ENCODE results near the gene NRCAM.

NRCAM gene

DNA sequence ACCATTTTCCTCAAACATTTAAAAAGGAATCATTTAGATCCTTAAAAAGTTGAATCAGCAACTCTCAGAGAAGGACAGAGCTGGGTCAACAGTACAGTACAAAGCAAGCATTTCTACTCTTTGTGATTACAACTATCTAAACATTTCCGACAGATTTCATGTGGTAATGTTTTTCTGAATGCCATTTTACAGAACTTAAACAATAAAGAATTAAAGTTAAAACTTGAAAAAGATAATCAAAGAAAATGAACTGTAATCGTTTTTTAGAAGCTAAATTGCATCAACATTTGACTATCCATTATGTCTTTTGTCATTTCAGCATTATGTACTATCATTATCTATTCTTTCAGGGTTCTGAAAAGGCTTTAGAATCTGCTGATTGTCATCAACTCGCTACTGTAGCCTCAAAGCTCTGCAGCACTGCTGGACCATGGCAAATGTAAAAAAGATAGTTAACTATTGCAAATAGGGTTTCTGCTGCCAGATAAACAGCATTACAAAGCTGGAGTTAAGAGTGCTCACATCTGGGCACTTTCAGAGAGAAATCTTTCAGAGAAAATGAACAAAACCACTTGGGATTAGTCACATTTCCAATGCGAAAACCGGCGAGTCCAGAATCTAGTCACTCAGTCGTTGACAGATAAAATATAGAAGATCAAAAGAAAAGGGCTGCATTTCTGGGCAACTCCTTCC, 165.6 kb downstream of the NRCAM start:
- 90% methylated on average over 4 of the region's 7 CpGs for WGBS

GRCh38 chr7:108289852-108290251, 166.4 kb downstream of the NRCAM start:
- Histone ChIP-seq H4K91ac (ENCODE audit: low read length) (no peak overlapping the region), H2AFZ (ENCODE audit: low read depth, low read length) (no peak overlapping the region), H2BK15ac (ENCODE audit: low read depth, poor library complexity, severe bottlenecking) (no peak overlapping the region), H2BK120ac (ENCODE audit: low read depth, low read length) (no peak overlapping the region), H3K79me1 (replicated peaks; ENCODE audit: low read length, poor library complexity, severe bottlenecking) (no peaks in the 10 kb centered on the region), H3K4me3 (ENCODE audit: insufficient read depth in 1 of 2, low read depth in 1 of 2, low read length in 2 of 2) (no peak overlapping the region), H3K9me3 (ENCODE audit: control insufficient read depth, low read length) (no peaks in the 10 kb centered on the region), H4K8ac (ENCODE audit: low read length) (no peak overlapping the region), H3K9ac (ENCODE audit: low read length) (no peak overlapping the region), H3K27me3 (ENCODE audit: control insufficient read depth in 1 of 2, insufficient read depth in 1 of 2, low read length in 2 of 2) (no peaks in the 10 kb centered on the region), H3K36me3 (ENCODE audit: control insufficient read depth in 1 of 2, insufficient read depth in 2 of 2, low read depth in 1 of 2, low read length in 2 of 2) (no peaks in the 10 kb centered on the region), H2AK5ac (ENCODE audit: low read length, severe bottlenecking) (no peak overlapping the region), H3K18ac (ENCODE audit: low read depth in 1 of 2, low read length in 2 of 2) (no peak overlapping the region), H3K23ac (ENCODE audit: low read length in 2 of 2) (no peak overlapping the region), H3K27ac (ENCODE audit: low read length, poor library complexity, severe bottlenecking) (no peak overlapping the region), H3K4ac (ENCODE audit: low read depth in 1 of 2, low read length in 2 of 2) (no peak overlapping the region), H2BK5ac (ENCODE audit: low read depth, low read length, poor library complexity, severe bottlenecking) (no peak overlapping the region), H3K4me1 (ENCODE audit: control insufficient read depth, insufficient read depth, low read depth, low read length) (no peaks in the 10 kb centered on the region), H3K14ac (ENCODE audit: low read length in 2 of 2) (no peak overlapping the region), H2BK12ac (ENCODE audit: low read length in 2 of 2) (no peak overlapping the region), H3K4me2 (ENCODE audit: low read length, poor library complexity, severe bottlenecking) (no peak overlapping the region)
- DNase-seq = no peak
- no CpG with 5 or more reads among the region's 1 CpG for WGBS

More for the DNA sequence above, 165.6 kb downstream of the NRCAM start:
- H3K14ac ChIP-seq (ENCODE audit: low read length in 2 of 2) = no peak overlapping the region
- H3K4me3 ChIP-seq (ENCODE audit: insufficient read depth in 1 of 2, low read depth in 1 of 2, low read length in 2 of 2) = no peak overlapping the region
- H3K4ac ChIP-seq (ENCODE audit: low read depth in 1 of 2, low read length in 2 of 2) = no peak overlapping the region
- no peak overlapping the region for H4K8ac ChIP-seq (ENCODE audit: low read length)
- no peak overlapping the region for H2BK12ac ChIP-seq (ENCODE audit: low read length in 2 of 2)
- H2BK5ac ChIP-seq (ENCODE audit: low read depth, low read length, poor library complexity, severe bottlenecking) = no peak overlapping the region
- H3K4me2 ChIP-seq (ENCODE audit: low read length, poor library complexity, severe bottlenecking) = no peak overlapping the region
- no peak overlapping the region for H2BK120ac ChIP-seq (ENCODE audit: low read depth, low read length)
- no peak overlapping the region for H2AFZ ChIP-seq (ENCODE audit: low read depth, low read length)
- H2BK15ac ChIP-seq (ENCODE audit: low read depth, poor library complexity, severe bottlenecking) = no peak overlapping the region
- no peak overlapping the region for H3K23ac ChIP-seq (ENCODE audit: low read length in 2 of 2)
- no peaks in the 10 kb centered on the region for H3K36me3 ChIP-seq (ENCODE audit: control insufficient read depth in 1 of 2, insufficient read depth in 2 of 2, low read depth in 1 of 2, low read length in 2 of 2)
- H3K79me1 ChIP-seq (replicated peaks; ENCODE audit: low read length, poor library complexity, severe bottlenecking) = no peaks in the 10 kb centered on the region
- H3K27ac ChIP-seq (ENCODE audit: low read length, poor library complexity, severe bottlenecking) = no peak overlapping the region
- no peak overlapping the region for H4K91ac ChIP-seq (ENCODE audit: low read length)
- H3K9me3 ChIP-seq (ENCODE audit: control insufficient read depth, low read length) = no peaks in the 10 kb centered on the region
- no peak for DNase-seq
- no peak overlapping the region for H3K9ac ChIP-seq (ENCODE audit: low read length)
- no peaks in the 10 kb centered on the region for H3K4me1 ChIP-seq (ENCODE audit: control insufficient read depth, insufficient read depth, low read depth, low read length)
- H2AK5ac ChIP-seq (ENCODE audit: low read length, severe bottlenecking) = no peak overlapping the region
- H3K18ac ChIP-seq (ENCODE audit: low read depth in 1 of 2, low read length in 2 of 2) = no peak overlapping the region
- peaks cover 0 to 2% of the 10 kb centered on the region in 2 experiments for H3K27me3 ChIP-seq (ENCODE audit: control insufficient read depth in 1 of 2, insufficient read depth in 1 of 2, low read length in 2 of 2)

DNA sequence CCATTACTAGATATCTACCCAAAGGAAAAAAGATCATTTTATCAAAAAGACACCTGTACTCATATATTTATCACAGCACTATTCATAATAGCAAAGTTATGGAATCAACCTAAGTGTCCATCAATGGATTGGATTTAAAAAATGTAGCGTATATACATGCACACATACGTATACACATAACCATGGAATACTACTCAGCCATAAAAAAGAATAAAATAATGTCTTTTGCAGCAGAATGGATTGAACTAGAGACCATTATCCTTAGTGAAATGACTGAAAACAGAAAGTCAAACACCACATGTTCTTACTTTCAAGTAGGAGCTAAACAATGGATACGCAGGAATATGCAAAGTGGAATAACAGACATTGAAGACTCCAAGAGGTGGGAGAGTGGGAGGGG, 168.4 kb downstream of the NRCAM start:
- no peak for DNase-seq
- H3K4me1 ChIP-seq (ENCODE audit: control insufficient read depth, insufficient read depth, low read depth, low read length) = no peaks in the 10 kb centered on the region
- H2BK5ac ChIP-seq (ENCODE audit: low read depth, low read length, poor library complexity, severe bottlenecking) = no peak overlapping the region
- H2BK15ac ChIP-seq (ENCODE audit: low read depth, poor library complexity, severe bottlenecking) = no peak overlapping the region
- no peak overlapping the region for H3K18ac ChIP-seq (ENCODE audit: low read depth in 1 of 2, low read length in 2 of 2)
- H3K4me3 ChIP-seq (ENCODE audit: insufficient read depth in 1 of 2, low read depth in 1 of 2, low read length in 2 of 2) = no peak overlapping the region
- no peak overlapping the region for H3K27ac ChIP-seq (ENCODE audit: low read length, poor library complexity, severe bottlenecking)
- H3K4ac ChIP-seq (ENCODE audit: low read depth in 1 of 2, low read length in 2 of 2) = no peak overlapping the region
- H3K9ac ChIP-seq (ENCODE audit: low read length) = no peak overlapping the region
- no peaks in the 10 kb centered on the region for H3K36me3 ChIP-seq (ENCODE audit: control insufficient read depth in 1 of 2, insufficient read depth in 2 of 2, low read depth in 1 of 2, low read length in 2 of 2)
- 100% methylated on average over 1 of the region's 3 CpGs for WGBS
- no peak overlapping the region for H4K91ac ChIP-seq (ENCODE audit: low read length)
- H3K4me2 ChIP-seq (ENCODE audit: low read length, poor library complexity, severe bottlenecking) = no peak overlapping the region
- no peak overlapping the region for H2BK12ac ChIP-seq (ENCODE audit: low read length in 2 of 2)
- H2AFZ ChIP-seq (ENCODE audit: low read depth, low read length) = no peak overlapping the region
- H3K14ac ChIP-seq (ENCODE audit: low read length in 2 of 2) = no peak overlapping the region
- H2AK5ac ChIP-seq (ENCODE audit: low read length, severe bottlenecking) = no peak overlapping the region
- no peaks in the 10 kb centered on the region for H3K9me3 ChIP-seq (ENCODE audit: control insufficient read depth, low read length)
- no peak overlapping the region for H4K8ac ChIP-seq (ENCODE audit: low read length)
- no peak overlapping the region for H2BK120ac ChIP-seq (ENCODE audit: low read depth, low read length)
- H3K27me3 ChIP-seq (ENCODE audit: control insufficient read depth in 1 of 2, insufficient read depth in 1 of 2, low read length in 2 of 2) = no peaks in the 10 kb centered on the region
- no peaks in the 10 kb centered on the region for H3K79me1 ChIP-seq (replicated peaks; ENCODE audit: low read length, poor library complexity, severe bottlenecking)
- H3K23ac ChIP-seq (ENCODE audit: low read length in 2 of 2) = no peak overlapping the region

DNA sequence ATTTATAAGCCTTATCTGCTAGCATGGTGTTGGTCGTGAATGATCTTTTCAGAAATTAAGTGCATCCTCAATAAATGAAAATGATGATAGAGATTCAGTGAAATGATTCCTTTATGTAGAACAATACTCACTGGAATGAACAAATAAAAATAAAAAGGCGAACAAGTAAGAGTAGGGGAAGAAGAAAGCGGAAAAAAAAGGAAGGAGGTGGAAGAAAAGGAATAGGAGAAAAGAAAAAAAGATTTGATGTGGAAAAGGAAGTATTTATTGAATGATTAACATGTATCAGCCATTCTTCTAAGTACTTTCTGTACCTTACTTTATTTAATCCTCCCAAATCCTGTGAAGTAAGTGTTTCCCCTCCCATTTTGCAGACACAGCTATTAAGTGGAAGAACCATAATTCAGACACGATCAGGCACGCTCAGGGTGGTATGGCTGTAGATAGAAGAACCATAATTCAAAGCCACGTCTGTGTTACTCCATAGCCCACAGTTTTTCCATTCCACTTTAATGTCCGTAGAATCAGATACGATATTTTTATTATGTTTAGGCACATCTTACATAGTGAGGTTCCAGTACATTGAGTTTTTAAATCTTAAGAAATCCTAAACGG, 169.8 kb downstream of the NRCAM start:
- Histone ChIP-seq H4K91ac (ENCODE audit: low read length) (no peak overlapping the region), H2AFZ (ENCODE audit: low read depth, low read length) (no peak overlapping the region), H3K18ac (ENCODE audit: low read depth in 1 of 2, low read length in 2 of 2) (no peak overlapping the region), H2AK5ac (ENCODE audit: low read length, severe bottlenecking) (no peak overlapping the region), H2BK5ac (ENCODE audit: low read depth, low read length, poor library complexity, severe bottlenecking) (no peak overlapping the region), H2BK12ac (ENCODE audit: low read length in 2 of 2) (no peak overlapping the region), H3K27ac (ENCODE audit: low read length, poor library complexity, severe bottlenecking) (no peak overlapping the region), H3K27me3 (ENCODE audit: control insufficient read depth in 1 of 2, insufficient read depth in 1 of 2, low read length in 2 of 2) (no peaks in the 10 kb centered on the region), H3K79me1 (replicated peaks; ENCODE audit: low read length, poor library complexity, severe bottlenecking) (no peaks in the 10 kb centered on the region), H3K4ac (ENCODE audit: low read depth in 1 of 2, low read length in 2 of 2) (no peak overlapping the region), H3K14ac (ENCODE audit: low read length in 2 of 2) (no peak overlapping the region), H3K4me3 (ENCODE audit: insufficient read depth in 1 of 2, low read depth in 1 of 2, low read length in 2 of 2) (no peak overlapping the region), H3K9me3 (ENCODE audit: control insufficient read depth, low read length) (no peaks in the 10 kb centered on the region), H3K9ac (ENCODE audit: low read length) (no peak overlapping the region), H2BK120ac (ENCODE audit: low read depth, low read length) (no peak overlapping the region), H3K4me1 (ENCODE audit: control insufficient read depth, insufficient read depth, low read depth, low read length) (no peaks in the 10 kb centered on the region), H3K36me3 (ENCODE audit: control insufficient read depth in 1 of 2, insufficient read depth in 2 of 2, low read depth in 1 of 2, low read length in 2 of 2) (no peaks in the 10 kb centered on the region), H2BK15ac (ENCODE audit: low read depth, poor library complexity, severe bottlenecking) (no peak overlapping the region), H3K23ac (ENCODE audit: low read length in 2 of 2) (no peak overlapping the region), H4K8ac (ENCODE audit: low read length) (no peak overlapping the region), H3K4me2 (ENCODE audit: low read length, poor library complexity, severe bottlenecking) (no peak overlapping the region)
- WGBS = 76% methylated on average over 3 of the region's 9 CpGs
- DNase-seq = no peak
